Activated naive CD4-positive, alpha-beta T cell treated with anti-CD3 and anti-CD28 coated beads for 36 hours (primary cell): ENCODE data around the gene LRRC8C. TPM values are rescaled to one million over a fixed set of nuclear protein-coding genes. Genes with fewer than 3 reads are reported as not detected.

ENCODE experiments used
- CTCF ChIA-PET: fragments of 350-600 bp; sonication (Branson Sonifier 250); formaldehyde crosslinking; loops from one replicate; lab custom pipeline; 2021; ENCODE audit warnings: antibody characterized with exemption; lab: Charles Lee
- DNase-seq: peaks from one replicate; pipeline ENCODE4 v3.0.0-alpha.2; 2020
- H3K27ac Mint-ChIP-seq: one replicate; pipeline ENCODE4 v1.8.0; 2021; ENCODE audit warnings: mild to moderate bottlenecking, mixed read lengths
- H3K27me3 Mint-ChIP-seq: one replicate; pipeline ENCODE4 v1.8.0; 2021; ENCODE audit warnings: low read depth, mixed read lengths
- H3K36me3 Mint-ChIP-seq: one replicate; pipeline ENCODE4 v1.8.0; 2021; ENCODE audit warnings: low read depth, mixed read lengths
- H3K4me1 Mint-ChIP-seq: one replicate; pipeline ENCODE4 v1.8.0; 2021; ENCODE audit warnings: low read depth, mixed read lengths
- H3K4me3 Mint-ChIP-seq: one replicate; pipeline ENCODE4 v1.8.0; 2021; ENCODE audit warnings: mild to moderate bottlenecking, moderate library complexity, mixed read lengths
- H3K9me3 Mint-ChIP-seq: one replicate; pipeline ENCODE4 v1.8.0; 2021; ENCODE audit warnings: mixed read lengths
- intact Hi-C: fragments of 100-400 bp; cut with micrococcal nuclease; formaldehyde crosslinking; loops from one replicate; pipeline ENCODE4 v1.15.1; 2023
- total RNA-seq, 2 experiments: library from RNA; stranded (reverse); gene quantifications; one replicate each; pipeline ENCODE4 v1.2.3, GENCODE V29; 2021

Gene LRRC8C
- total RNA-seq, 2 experiments from 2014 or later: 13.6 TPM

- H3K9me3 Mint-ChIP-seq: no peaks in the 10 kb centered on the region
- no peak overlapping the region for H3K4me3 Mint-ChIP-seq
- no peak overlapping the region for H3K27ac Mint-ChIP-seq
- no peaks in the 10 kb centered on the region for H3K27me3 Mint-ChIP-seq
- H3K36me3 Mint-ChIP-seq: no peaks in the 10 kb centered on the region
- intact Hi-C loops: no loop called here
- no peak for DNase-seq
- peaks cover 8% of the 10 kb centered on the region for H3K4me1 Mint-ChIP-seq
- CTCF ChIA-PET: no interaction called here
These were observed 113.7 kb downstream of the LRRC8C start for GRCh38 chr1:89746424-89747149.

- Mint-ChIP-seq H3K4me3 (no peak overlapping the region), H3K27ac (no peak overlapping the region), H3K27me3 (no peaks in the 10 kb centered on the region), H3K9me3 (no peaks in the 10 kb centered on the region), H3K4me1 (peaks cover 54% of the 10 kb centered on the region), H3K36me3 (no peaks in the 10 kb centered on the region)
- intact Hi-C loops: loop anchor here (1.0 to 2.0 kb wide), 2 partner anchors 15 to 29 kb away; no protein-coding TSS in a partner anchor
- DNase-seq: no peak
- CTCF ChIA-PET: interaction anchor here (1.3 kb wide), 1 partner anchor 9 kb away, joined by 3 read pairs; no protein-coding TSS in a partner anchor
These were observed 120.8 kb downstream of the LRRC8C start for GRCh38 chr1:89753761-89754160.

DNA sequence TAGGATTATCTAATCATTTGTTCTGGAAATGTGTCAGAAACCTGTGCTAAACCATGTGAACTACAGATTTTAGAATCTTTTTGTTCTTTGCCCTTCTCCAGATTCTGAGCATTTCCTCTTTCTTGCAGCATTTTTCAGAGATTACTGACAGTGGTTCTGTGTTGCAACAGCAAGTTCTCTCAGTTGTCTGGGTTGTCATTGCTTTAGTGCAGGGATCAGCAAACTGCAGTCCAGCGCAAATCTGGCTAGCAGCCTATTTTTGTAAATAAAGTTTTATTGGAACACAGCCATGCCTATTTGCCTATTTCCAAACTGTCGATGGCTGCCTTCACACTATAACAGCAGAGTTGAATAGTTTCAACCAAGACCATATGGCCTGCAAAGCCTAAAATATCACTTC lies 121.6 kb downstream of the LRRC8C start:
- H3K27ac Mint-ChIP-seq: peak overlapping the region; percentile 17
- peak; percentile 12 for DNase-seq
- intact Hi-C loops: loop anchor here (1.0 to 2.0 kb wide), 2 partner anchors 16 to 30 kb away; no protein-coding TSS in a partner anchor
- H3K36me3 Mint-ChIP-seq: no peaks in the 10 kb centered on the region
- peaks cover 61% of the 10 kb centered on the region for H3K4me1 Mint-ChIP-seq
- CTCF ChIA-PET: interaction anchor here (1.0 kb wide), 1 partner anchor 35 kb away, joined by 3 read pairs; no protein-coding TSS in a partner anchor
- no peaks in the 10 kb centered on the region for H3K27me3 Mint-ChIP-seq
- no peak overlapping the region for H3K4me3 Mint-ChIP-seq
- no peaks in the 10 kb centered on the region for H3K9me3 Mint-ChIP-seq

GRCh38 chr1:89755591-89755990 lies 122.7 kb downstream of the LRRC8C start:
- H3K27me3 Mint-ChIP-seq: no peaks in the 10 kb centered on the region
- CTCF ChIA-PET: interaction anchor here (0.8 to 1.2 kb wide), 2 partner anchors 11 to 398 kb away, joined by 3 to 6 read pairs; no protein-coding TSS in a partner anchor
- no peak for DNase-seq
- peak overlapping the region; percentile 17 for H3K27ac Mint-ChIP-seq
- no peak overlapping the region for H3K4me3 Mint-ChIP-seq
- intact Hi-C loops: loop anchor here (1.0 to 2.0 kb wide), 2 partner anchors 13 to 17 kb away; no protein-coding TSS in a partner anchor
- H3K4me1 Mint-ChIP-seq: peaks cover 62% of the 10 kb centered on the region
- no peaks in the 10 kb centered on the region for H3K9me3 Mint-ChIP-seq
- no peaks in the 10 kb centered on the region for H3K36me3 Mint-ChIP-seq

GRCh38 chr1:89757532-89757931 lies 124.6 kb downstream of the LRRC8C start:
- CTCF ChIA-PET: interaction anchor here (0.6 to 3.5 kb wide), 8 partner anchors 10 to 158 kb away, joined by 3 to 24 read pairs (median 4); no protein-coding TSS in a partner anchor
- intact Hi-C loops: loop anchor here (1.0 kb wide), 2 partner anchors 38 to 124 kb away; partner anchors contain the start of gene LRRC8C

GRCh38 chr1:89758156-89758555 lies 125.2 kb downstream of the LRRC8C start:
- no peak for DNase-seq
- Mint-ChIP-seq H3K27ac (peak overlapping the region; percentile 70), H3K4me3 (peak overlapping the region; percentile 67), H3K4me1 (peaks cover 76% of the 10 kb centered on the region), H3K36me3 (no peaks in the 10 kb centered on the region), H3K27me3 (no peaks in the 10 kb centered on the region), H3K9me3 (no peaks in the 10 kb centered on the region)
- CTCF ChIA-PET: interaction anchor here (0.6 to 3.5 kb wide), 5 partner anchors 10 to 159 kb away, joined by 3 to 24 read pairs (median 4); no protein-coding TSS in a partner anchor
- intact Hi-C loops: no loop called here

More at GRCh38 chr1:89757532-89757931, 124.6 kb downstream of the LRRC8C start:
- Mint-ChIP-seq H3K4me3 (peak overlapping the region; percentile 67), H3K9me3 (no peaks in the 10 kb centered on the region), H3K27me3 (no peaks in the 10 kb centered on the region), H3K36me3 (no peaks in the 10 kb centered on the region), H3K27ac (peak overlapping the region; percentile 70), H3K4me1 (peaks cover 72% of the 10 kb centered on the region)
- DNase-seq: peak; percentile 86

DNA sequence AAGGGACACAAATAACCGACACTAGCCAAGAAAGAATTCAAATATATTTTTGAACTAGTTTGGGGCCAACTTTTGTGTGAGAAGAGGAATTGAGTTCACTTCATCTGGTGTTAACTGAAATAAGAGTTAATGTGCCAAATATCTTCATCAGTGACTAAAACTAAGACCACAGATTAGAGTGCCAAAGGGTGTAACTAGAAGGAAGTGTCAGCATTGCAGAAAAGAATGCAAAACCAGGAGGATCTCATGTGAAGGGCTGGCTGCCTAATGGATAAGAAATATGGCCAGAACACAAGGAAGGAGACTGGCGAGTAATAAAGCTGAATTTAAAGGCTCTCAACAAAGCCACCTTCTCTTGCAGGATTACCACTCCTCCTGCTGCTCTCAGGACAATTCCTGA lies 126.1 kb downstream of the LRRC8C start:
- H3K27ac Mint-ChIP-seq: no peak overlapping the region
- H3K4me3 Mint-ChIP-seq: no peak overlapping the region
- CTCF ChIA-PET: interaction anchor here (0.6 to 3.5 kb wide), 2 partner anchors 39 to 278 kb away, joined by 6 to 24 read pairs; no protein-coding TSS in a partner anchor
- H3K36me3 Mint-ChIP-seq: no peaks in the 10 kb centered on the region
- no peak for DNase-seq
- H3K4me1 Mint-ChIP-seq: peaks cover 79% of the 10 kb centered on the region
- intact Hi-C loops: no loop called here
- no peaks in the 10 kb centered on the region for H3K9me3 Mint-ChIP-seq
- H3K27me3 Mint-ChIP-seq: no peaks in the 10 kb centered on the region

GRCh38 chr1:89760496-89760895 lies 127.6 kb downstream of the LRRC8C start:
- Mint-ChIP-seq H3K36me3 (no peaks in the 10 kb centered on the region), H3K27me3 (no peaks in the 10 kb centered on the region), H3K4me3 (no peak overlapping the region), H3K4me1 (peaks cover 67% of the 10 kb centered on the region), H3K27ac (no peak overlapping the region), H3K9me3 (no peaks in the 10 kb centered on the region)
- CTCF ChIA-PET: interaction anchor here (1.0 to 6.1 kb wide), 2 partner anchors 20 to 128 kb away, joined by 7 to 112 read pairs; partner anchors contain the start of gene LRRC8C
- intact Hi-C loops: no loop called here
- DNase-seq: no peak

DNA sequence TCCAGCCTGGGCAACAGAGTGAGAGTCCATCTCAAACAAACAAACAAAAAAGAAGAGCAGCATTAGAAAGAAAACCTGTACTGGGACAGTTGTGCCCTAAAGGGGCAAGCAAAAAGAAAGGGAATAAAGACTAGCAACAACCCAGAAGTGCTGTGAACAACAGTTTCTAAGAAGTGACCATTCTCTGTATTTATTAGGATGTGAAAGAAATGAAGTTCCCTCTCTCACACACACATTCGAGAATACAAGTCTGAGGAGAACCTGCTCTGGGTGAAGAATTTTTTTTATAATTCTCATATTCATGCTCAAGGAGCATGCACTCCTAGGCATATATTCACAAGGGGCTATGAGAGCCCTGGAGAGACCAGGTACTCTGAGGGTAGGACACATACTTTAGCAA lies 128.4 kb downstream of the LRRC8C start:
- Mint-ChIP-seq H3K4me3 (no peak overlapping the region), H3K4me1 (peaks cover 59% of the 10 kb centered on the region), H3K36me3 (no peaks in the 10 kb centered on the region), H3K9me3 (no peaks in the 10 kb centered on the region), H3K27me3 (no peaks in the 10 kb centered on the region), H3K27ac (no peak overlapping the region)
- CTCF ChIA-PET: interaction anchor here (0.6 to 6.1 kb wide), 8 partner anchors 10 to 764 kb away, joined by 4 to 112 read pairs (median 12); partner anchors contain the start of gene LRRC8C
- intact Hi-C loops: no loop called here
- DNase-seq: no peak

- H3K27ac Mint-ChIP-seq: no peak overlapping the region
- DNase-seq: no peak
- intact Hi-C loops: loop anchor here (2.0 kb wide), 1 partner anchor 67 kb away; no protein-coding TSS in a partner anchor
- CTCF ChIA-PET: interaction anchor here (0.6 to 6.1 kb wide), 30 partner anchors 9 to 764 kb away, joined by 3 to 112 read pairs (median 6); partner anchors contain the start of gene LRRC8C
- no peaks in the 10 kb centered on the region for H3K27me3 Mint-ChIP-seq
- no peaks in the 10 kb centered on the region for H3K9me3 Mint-ChIP-seq
- H3K36me3 Mint-ChIP-seq: no peaks in the 10 kb centered on the region
- peak overlapping the region; percentile 86 for H3K4me3 Mint-ChIP-seq
- peaks cover 53% of the 10 kb centered on the region for H3K4me1 Mint-ChIP-seq
These were observed 129.0 kb downstream of the LRRC8C start for GRCh38 chr1:89761901-89762300.

GRCh38 chr1:89762386-89762778 lies 129.5 kb downstream of the LRRC8C start:
- no peak for DNase-seq
- Mint-ChIP-seq H3K4me1 (peaks cover 48% of the 10 kb centered on the region), H3K36me3 (no peaks in the 10 kb centered on the region), H3K4me3 (peak overlapping the region; percentile 86), H3K27me3 (no peaks in the 10 kb centered on the region), H3K9me3 (no peaks in the 10 kb centered on the region), H3K27ac (no peak overlapping the region)
- CTCF ChIA-PET: interaction anchor here (0.6 to 6.1 kb wide), 53 partner anchors 9 to 281 kb away, joined by 3 to 112 read pairs (median 5); partner anchors contain the start of gene LRRC8C
- intact Hi-C loops: loop anchor here (2.0 kb wide), 1 partner anchor 68 kb away; no protein-coding TSS in a partner anchor
